T-cell (primary cell): ENCODE data around the gene ALPL. TPM values are rescaled to one million over a fixed set of nuclear protein-coding genes. Genes with fewer than 3 reads are reported as not detected.

Source experiments
- ATAC-seq, 4 experiments: fragments of 200-7000 bp in 3 of 4; fragments of 150-1000 bp in 1 of 4; cut with Tn5 transposase; replicated peaks in 1 of 4; 1 replicate in 3 of 4; 2 replicates in 1 of 4; pipeline ENCODE4 v1.10.0; 2021; ENCODE audit warnings: moderate library complexity in 3 of 4, mild to moderate bottlenecking in 2 of 4, moderate number of reproducible peaks in 1 of 4
- CTCF ChIA-PET, 2 donors: fragments of 300-600 bp; sonication (Branson Sonifier 250); formaldehyde crosslinking; loops; one replicate each; lab custom pipeline; 2022; ENCODE audit warnings: antibody characterized with exemption in 2 of 2; lab: Charles Lee
- POLR2A ChIA-PET, 2 donors: fragments of 300-600 bp; sonication (Branson Sonifier 250); formaldehyde crosslinking; loops; one replicate each; lab custom pipeline; 2022; ENCODE audit warnings: antibody characterized with exemption in 2 of 2; lab: Charles Lee
- DNase-seq, 35 experiments: peaks; one replicate each; pipeline versions ENCODE4 v3.0.0 to v3.0.0-alpha.2; 2013 to 2023
- H3K27ac ChIP-seq: one replicate; pipeline ENCODE4 v1.5.1; 2013; ENCODE audit warnings: low read length
- H3K27me3 ChIP-seq, 2 experiments: replicated peaks in 1 of 2; 1 replicate in 1 of 2; 2 replicates in 1 of 2; pipeline versions ENCODE4 v1.6.1 to v1.7.0; 2013; ENCODE audit warnings: low read length in 1 of 2, mixed read lengths in 1 of 2; ENCODE audit not compliant: control insufficient read depth in 2 of 2, insufficient read depth in 2 of 2; ENCODE audit errors: extremely low read depth in 1 of 2
- H3K36me3 ChIP-seq, 2 donors: 1 replicate in 1 of 2; 2 replicates in 1 of 2; pipeline versions ENCODE4 v1.6.1 to v1.7.0; 2013; ENCODE audit warnings: low read length in 1 of 2; ENCODE audit not compliant: control insufficient read depth in 2 of 2, insufficient read depth in 1 of 2; ENCODE audit errors: extremely low read depth in 1 of 2
- H3K4me1 ChIP-seq, 2 experiments: 1 replicate in 1 of 2; 2 replicates in 1 of 2; pipeline versions ENCODE4 v1.6.1 to v1.7.0; 2013; ENCODE audit warnings: low read length in 2 of 2, mixed read lengths in 1 of 2; ENCODE audit not compliant: insufficient read depth in 2 of 2, control insufficient read depth in 1 of 2; ENCODE audit errors: extremely low read depth in 1 of 2
- H3K4me3 ChIP-seq, 2 donors: 1 replicate in 1 of 2; 2 replicates in 1 of 2; pipeline versions ENCODE4 v1.5.1 to v1.7.0; 2013; ENCODE audit warnings: mild to moderate bottlenecking in 2 of 2, low read length in 1 of 2, moderate library complexity in 1 of 2; ENCODE audit not compliant: control insufficient read depth in 1 of 2; ENCODE audit errors: extremely low read depth in 1 of 2
- H3K9me3 ChIP-seq: 2 replicates; pipeline ENCODE4 v1.7.0; 2013
- H3K27ac Mint-ChIP-seq, 2 donors: one replicate each; pipeline ENCODE4 v1.8.0; 2020 to 2021; ENCODE audit warnings: mild to moderate bottlenecking in 2 of 2, mixed read lengths in 2 of 2
- H3K27me3 Mint-ChIP-seq, 2 donors: one replicate each; pipeline ENCODE4 v1.8.0; 2021 to 2022; ENCODE audit warnings: mixed read lengths in 2 of 2
- H3K36me3 Mint-ChIP-seq: one replicate; pipeline ENCODE4 v1.8.0; 2021; ENCODE audit warnings: mixed read lengths
- H3K4me1 Mint-ChIP-seq, 3 donors: one replicate each; pipeline ENCODE4 v1.8.0; 2020 to 2022; ENCODE audit warnings: mixed read lengths in 3 of 3, mild to moderate bottlenecking in 1 of 3
- H3K4me3 Mint-ChIP-seq, 3 donors: one replicate each; pipeline ENCODE4 v1.8.0; 2020 to 2022; ENCODE audit warnings: mild to moderate bottlenecking in 3 of 3, mixed read lengths in 3 of 3, moderate library complexity in 3 of 3
- H3K9me3 Mint-ChIP-seq, 3 donors: one replicate each; pipeline ENCODE4 v1.8.0; 2020 to 2022; ENCODE audit warnings: mixed read lengths in 3 of 3
- WGBS: methylation state at CpG from one replicate; pipeline ENCODE4 v1.1.5; 2013; ENCODE audit warnings: missing lambda C conversion rate; ENCODE audit not compliant: insufficient coverage; 5-methylcytosine and 5-hydroxymethylcytosine counted together
- total RNA-seq, 35 experiments: library from RNA in 6 of 35; stranded (reverse) in 6 of 35; fragments of 120-200 nt in 1 of 35; gene quantifications; one replicate each; pipeline versions ENCODE4 v1.2.1 to v1.2.4 and lab custom pipeline; 2013 to 2026

The ALPL gene
- total RNA-seq, 5 donors from 2014 or later (not counting 1 experiment from before 2014, with no cell fraction given), result 0.20 to 0.44 (median 0.41) TPM; not detected in 2

- ChIA-PET CTCF (no interaction called here), POLR2A (no interaction called here)
- H3K36me3 ChIP-seq, result no peaks in the 10 kb centered on the region
- Mint-ChIP-seq H3K27ac (no peak overlapping the region), H3K9me3 (no peaks in the 10 kb centered on the region), H3K36me3 (no peaks in the 10 kb centered on the region), H3K4me3 (no peak overlapping the region), H3K4me1 (peaks cover 0 to under 1% (median 0%) of the 10 kb centered on the region in 3 donors), H3K27me3 (peaks cover under 1 to 5% of the 10 kb centered on the region in 2 donors)
- H3K27ac ChIP-seq, result no peak overlapping the region
- WGBS, result 78% methylated on average over 9 of the region's 19 CpGs
- no peak overlapping the region for H3K4me3 ChIP-seq
- H3K27me3 ChIP-seq, result peaks cover 0 to 7% of the 10 kb centered on the region in 2 experiments
- DNase-seq, result no peak
- no peak for ATAC-seq
- H3K4me1 ChIP-seq, result no peaks in the 10 kb centered on the region
- no peaks in the 10 kb centered on the region for H3K9me3 ChIP-seq
Observed at GRCh38 chr1:21613072-21613867, 104.0 kb downstream of the ALPL start.

DNA sequence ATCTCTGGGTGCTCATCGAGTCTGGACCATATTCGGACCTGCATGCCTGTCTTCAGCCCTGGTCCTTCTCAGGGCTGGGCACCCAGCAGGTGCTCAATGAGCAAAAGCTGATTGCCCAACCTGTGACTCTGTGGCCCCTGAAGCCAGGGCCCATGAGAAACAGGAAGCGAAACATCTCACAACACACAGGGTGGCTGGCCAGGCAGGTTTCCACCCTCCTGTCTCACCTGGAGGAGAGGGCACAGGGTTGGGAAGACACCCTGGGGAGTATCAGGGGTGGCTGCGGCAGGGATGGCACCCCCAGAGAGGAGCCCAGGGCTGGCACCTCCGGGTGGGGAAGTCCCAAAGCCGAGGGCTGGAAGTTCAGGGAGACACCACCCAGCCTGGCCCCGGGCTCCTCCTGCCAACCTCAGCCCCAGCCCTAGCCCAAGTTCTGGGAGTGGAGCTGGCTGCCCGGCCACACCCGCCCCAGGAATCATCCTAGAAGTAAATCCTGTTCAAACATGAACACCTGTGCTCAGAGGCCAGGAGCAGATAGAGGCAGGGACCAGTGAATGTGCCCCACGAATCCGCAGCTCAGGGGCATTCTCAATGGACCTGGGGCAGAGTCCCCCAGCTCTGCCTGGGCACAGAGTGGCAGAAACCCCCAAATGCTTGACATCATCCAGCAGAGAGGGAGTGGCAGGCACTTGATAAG is 105.3 kb downstream of the ALPL start:
- no peaks in the 10 kb centered on the region for H3K9me3 ChIP-seq
- no peaks in the 10 kb centered on the region for H3K36me3 ChIP-seq
- ChIA-PET POLR2A (no interaction called here), CTCF (no interaction called here)
- DNase-seq (no peak), ATAC-seq (no peak)
- Mint-ChIP-seq H3K27ac (no peak overlapping the region), H3K36me3 (no peaks in the 10 kb centered on the region), H3K4me3 (no peak overlapping the region), H3K4me1 (no peaks in the 10 kb centered on the region), H3K9me3 (no peaks in the 10 kb centered on the region), H3K27me3 (peaks cover 0 to 2% of the 10 kb centered on the region in 2 donors)
- H3K27ac ChIP-seq, result no peak overlapping the region
- 71% methylated on average over 8 of the region's 11 CpGs for WGBS
- H3K4me3 ChIP-seq, result no peak overlapping the region
- H3K4me1 ChIP-seq, result no peaks in the 10 kb centered on the region
- peaks cover 0 to 16% of the 10 kb centered on the region in 2 experiments for H3K27me3 ChIP-seq

GRCh38 chr1:21616372-21616771 is 107.1 kb downstream of the ALPL start:
- Mint-ChIP-seq H3K4me3 (no peak overlapping the region), H3K9me3 (no peaks in the 10 kb centered on the region), H3K27me3 (peaks cover 10 to 12% of the 10 kb centered on the region in 2 donors), H3K27ac (no peak overlapping the region), H3K36me3 (no peaks in the 10 kb centered on the region), H3K4me1 (peaks cover 0 to 1% (median under 1%) of the 10 kb centered on the region in 3 donors)
- ChIA-PET CTCF (no interaction called here), POLR2A (no interaction called here)
- ATAC-seq (no peak), DNase-seq (no peak)
- WGBS, result 46% methylated on average over 6 of the region's 8 CpGs
- no peak overlapping the region for H3K4me3 ChIP-seq
- no peaks in the 10 kb centered on the region for H3K4me1 ChIP-seq
- no peak overlapping the region for H3K27ac ChIP-seq
- peaks cover 0 to 32% of the 10 kb centered on the region in 2 experiments for H3K27me3 ChIP-seq
- H3K36me3 ChIP-seq, result no peaks in the 10 kb centered on the region
- H3K9me3 ChIP-seq, result no peaks in the 10 kb centered on the region

- CTCF ChIA-PET, result interaction anchor here in 1 of 2 donors (0.6 kb wide), 1 partner anchor 29 kb away, joined by 4 read pairs; no protein-coding TSS in a partner anchor
- ATAC-seq (no peak), DNase-seq (no peak)
- Mint-ChIP-seq H3K36me3 (no peaks in the 10 kb centered on the region), H3K27ac (no peak overlapping the region), H3K27me3 (peaks cover 14 to 17% of the 10 kb centered on the region in 2 donors), H3K9me3 (no peaks in the 10 kb centered on the region), H3K4me3 (no peak overlapping the region), H3K4me1 (peaks cover 0 to 6% (median 6%) of the 10 kb centered on the region in 3 donors)
- WGBS, result 100% methylated on average over 5 of the region's 16 CpGs
- POLR2A ChIA-PET, result no interaction called here
- Histone ChIP-seq H3K36me3 (no peaks in the 10 kb centered on the region), H3K4me1 (peaks cover 0 to 4% of the 10 kb centered on the region in 2 experiments), H3K27ac (no peak overlapping the region), H3K27me3 (peaks cover 0 to 39% of the 10 kb centered on the region in 2 experiments), H3K4me3 (no peak overlapping the region), H3K9me3 (no peaks in the 10 kb centered on the region)
Observed at GRCh38 chr1:21617126-21617738, 108.0 kb downstream of the ALPL start.

DNA sequence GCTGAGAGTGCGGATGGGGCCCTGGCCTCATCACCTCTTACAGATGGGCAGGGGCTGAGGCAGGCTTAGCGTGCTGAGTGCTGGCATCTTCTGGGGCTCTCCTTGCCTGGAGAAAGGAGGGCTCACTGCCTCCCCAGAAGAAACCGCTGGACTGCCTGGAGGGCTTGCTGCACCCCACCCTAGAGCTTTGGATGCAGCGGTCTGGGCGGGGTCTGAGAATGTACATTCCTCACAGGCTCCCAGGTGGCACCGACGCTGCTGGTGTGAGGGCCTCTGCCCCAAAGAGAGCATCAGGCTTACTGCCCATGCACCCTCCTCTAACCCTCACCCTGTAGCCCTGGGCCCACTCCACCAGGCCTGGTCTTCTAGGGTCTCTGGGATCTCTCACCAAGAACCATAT is 108.8 kb downstream of the ALPL start:
- Mint-ChIP-seq H3K27me3 (peaks cover 17 to 22% of the 10 kb centered on the region in 2 donors), H3K27ac (no peak overlapping the region), H3K4me1 (peaks cover 0 to 9% (median 8%) of the 10 kb centered on the region in 3 donors), H3K36me3 (no peaks in the 10 kb centered on the region), H3K9me3 (no peaks in the 10 kb centered on the region), H3K4me3 (no peak overlapping the region)
- Histone ChIP-seq H3K36me3 (no peaks in the 10 kb centered on the region), H3K9me3 (no peaks in the 10 kb centered on the region), H3K4me1 (peaks cover 0 to 10% of the 10 kb centered on the region in 2 experiments), H3K4me3 (no peak overlapping the region), H3K27ac (no peak overlapping the region), H3K27me3 (peaks cover 0 to 44% of the 10 kb centered on the region in 2 experiments)
- WGBS, result 85% methylated on average over 5 of the region's 7 CpGs
- ChIA-PET POLR2A (no interaction called here), CTCF (no interaction called here)
- no peak for ATAC-seq
- no peak for DNase-seq
